HG03565 (cell line): Measurements from ENCODE around the gene KLF9.
A peak's percentile ranks its signal among the peaks of the same experiment; 100 is the strongest.

ENCODE experiments used
- ATAC-seq: cut with Tn5 transposase; IDR thresholded peaks from one replicate; pipeline ENCODE4 v1.9.1; 2021; ENCODE audit warnings: mild to moderate bottlenecking, moderate library complexity; ENCODE audit not compliant: unreplicated experiment

KLF9 gene

GRCh38 chr9:70413799-70414775 is at the start of gene KLF9:
TSS of gene KLF9 (minus strand) at chr9:70414657. CDS start at chr9:70413363, 1,294 bp downstream.
- peak; percentile 45 for ATAC-seq

- ATAC-seq = no peak
Observed at GRCh38 chr9:70463877-70464276, 49.4 kb upstream of the KLF9 start.

- ATAC-seq = no peak
Observed at GRCh38 chr9:70462300-70462699, 47.8 kb upstream of the KLF9 start.

DNA sequence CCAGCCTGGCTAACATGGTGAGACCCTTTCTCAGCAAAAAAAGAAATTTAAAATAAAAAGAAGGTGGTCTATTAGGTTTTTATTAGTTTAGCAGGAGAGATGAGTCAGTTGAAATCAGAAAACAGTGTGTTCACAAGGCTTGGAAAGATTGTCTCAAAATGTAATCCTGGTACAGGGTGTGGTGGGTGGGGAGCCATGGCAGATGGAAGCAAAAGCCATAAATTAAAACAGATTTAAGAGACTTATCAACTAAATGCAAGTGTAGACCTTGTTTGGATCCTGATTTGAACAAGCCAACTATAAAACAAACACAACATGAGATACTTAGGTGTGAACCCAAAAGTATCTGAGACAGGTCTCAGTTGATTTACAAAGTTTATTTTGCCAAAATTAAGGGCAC is 42.8 kb upstream of the KLF9 start:
- ATAC-seq = no peak

DNA sequence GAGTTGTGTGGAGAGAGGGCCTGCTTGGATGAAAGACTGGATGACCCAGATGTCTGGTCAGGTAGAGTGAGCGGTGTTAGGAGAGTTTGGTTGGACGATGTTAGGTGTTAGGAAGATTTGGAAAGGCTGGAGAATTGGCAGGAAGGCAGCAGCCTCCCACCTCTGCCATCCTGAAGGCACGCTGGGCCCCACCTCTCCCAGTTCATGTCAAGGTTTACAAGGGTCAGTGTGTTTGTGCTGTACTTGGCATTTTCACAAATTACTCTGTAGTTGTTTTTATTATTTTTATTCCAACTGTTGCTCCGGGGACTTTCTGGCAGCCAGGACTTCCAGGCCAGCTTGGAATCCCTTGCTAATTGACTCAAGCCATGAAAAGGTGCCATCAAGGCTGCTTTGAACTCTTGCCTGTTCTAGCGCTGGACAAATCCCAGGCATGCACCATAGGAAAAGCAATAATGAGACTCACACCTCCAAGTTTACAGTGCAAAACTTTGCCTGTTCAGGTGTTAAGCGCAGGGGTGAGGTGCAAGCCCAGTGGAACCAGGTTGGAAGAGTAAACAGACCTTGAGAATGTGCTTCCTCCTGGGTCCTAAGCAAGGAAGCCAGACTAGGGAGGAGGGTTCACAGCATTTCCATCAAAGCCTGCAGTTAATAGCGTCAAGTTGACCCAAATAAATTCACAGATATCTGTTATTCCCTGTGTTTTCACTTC is 41.7 kb upstream of the KLF9 start:
- ATAC-seq = no peak

DNA sequence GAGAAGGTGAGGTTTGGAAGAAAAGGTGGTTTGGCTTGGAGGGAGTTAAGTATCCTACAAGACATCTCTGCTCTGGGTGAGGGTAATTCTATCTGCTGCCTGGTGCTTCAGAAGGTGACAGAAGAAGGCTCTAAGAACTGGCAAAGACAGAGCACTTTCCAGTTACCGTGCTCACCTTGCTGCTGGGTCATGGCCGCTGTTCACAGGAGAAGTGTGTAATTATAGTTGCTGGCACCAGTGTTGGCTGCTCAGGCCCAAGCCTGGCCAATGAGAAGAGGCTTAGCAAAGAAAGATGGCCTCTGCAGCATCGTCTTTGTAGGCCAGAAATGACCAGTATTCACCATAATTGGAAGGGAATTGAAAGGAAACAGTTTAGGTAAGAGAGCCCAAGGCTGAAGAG is 37.9 kb upstream of the KLF9 start:
- no peak for ATAC-seq

DNA sequence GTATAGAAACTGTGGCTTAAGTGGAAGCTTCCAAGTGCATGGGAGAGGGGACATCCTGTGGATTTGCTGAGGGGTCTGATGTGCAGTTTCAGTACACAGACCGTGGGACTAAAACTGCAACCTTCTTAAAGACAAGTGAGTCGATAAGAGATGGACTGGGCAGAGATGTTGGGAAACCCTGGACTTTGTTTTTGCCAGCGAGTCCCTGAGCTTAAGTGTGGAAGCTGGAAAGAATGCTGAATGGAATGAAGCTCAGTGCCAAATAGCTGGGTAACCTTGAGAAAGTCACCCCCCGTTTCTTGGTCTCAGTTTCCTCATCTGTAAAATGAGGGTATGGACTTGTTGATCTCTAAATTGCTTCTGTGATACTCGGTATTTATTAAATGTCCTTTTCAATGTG is 37.3 kb upstream of the KLF9 start:
- no peak for ATAC-seq

GRCh38 chr9:70450738-70451137 is 36.3 kb upstream of the KLF9 start:
- ATAC-seq = no peak

- ATAC-seq = no peak
Observed at GRCh38 chr9:70449461-70449860, 35.0 kb upstream of the KLF9 start.

DNA sequence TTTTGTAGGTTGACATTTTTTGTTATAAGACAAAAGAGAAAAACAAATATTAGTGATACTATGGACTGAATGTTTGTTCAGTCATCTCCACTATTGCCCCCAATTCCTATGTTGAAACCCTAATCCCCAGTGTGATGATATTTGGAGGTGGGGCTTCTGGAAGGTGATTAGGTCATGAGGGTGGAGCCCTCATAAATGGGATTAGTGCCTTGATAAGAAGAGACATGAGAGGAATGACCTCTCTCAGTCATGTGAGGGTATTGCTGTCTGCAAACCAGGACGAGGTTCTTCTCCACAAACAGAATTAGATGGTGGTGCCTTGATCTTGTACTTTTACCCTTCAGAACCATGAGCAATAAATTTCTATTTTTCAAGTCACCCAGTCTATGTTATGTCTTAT is 34.5 kb upstream of the KLF9 start:
- no peak for ATAC-seq

GRCh38 chr9:70444904-70445303 is 30.4 kb upstream of the KLF9 start:
- ATAC-seq = no peak

DNA sequence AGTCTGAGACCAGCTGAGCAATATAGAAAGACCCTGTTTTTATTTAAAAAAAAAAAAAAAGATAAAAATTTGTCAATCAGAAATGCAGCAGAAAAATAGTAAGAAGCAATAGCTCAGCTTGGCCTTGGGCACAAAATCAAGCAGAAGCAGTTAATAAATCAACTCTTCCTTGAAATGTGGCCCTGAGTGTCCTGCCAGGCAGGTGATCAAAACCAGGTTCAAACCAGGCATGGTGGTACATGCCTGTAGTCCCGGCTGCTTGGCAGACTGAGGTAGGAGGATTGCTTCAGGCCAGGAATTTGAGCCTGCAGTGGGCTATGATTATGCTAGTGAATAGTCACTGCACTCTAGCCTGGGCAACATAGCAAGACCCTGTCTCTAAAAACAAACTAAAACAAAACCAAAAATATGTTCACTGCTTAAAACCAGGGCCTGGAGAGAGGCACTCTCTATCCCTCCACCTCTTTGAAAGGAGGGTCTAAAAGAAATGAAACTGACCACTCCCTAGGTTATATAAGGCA is 27.9 kb upstream of the KLF9 start:
- no peak for ATAC-seq

GRCh38 chr9:70441622-70442021 is 27.2 kb upstream of the KLF9 start:
- no peak for ATAC-seq

- no peak for ATAC-seq
Observed at GRCh38 chr9:70439991-70440706, 25.7 kb upstream of the KLF9 start.

DNA sequence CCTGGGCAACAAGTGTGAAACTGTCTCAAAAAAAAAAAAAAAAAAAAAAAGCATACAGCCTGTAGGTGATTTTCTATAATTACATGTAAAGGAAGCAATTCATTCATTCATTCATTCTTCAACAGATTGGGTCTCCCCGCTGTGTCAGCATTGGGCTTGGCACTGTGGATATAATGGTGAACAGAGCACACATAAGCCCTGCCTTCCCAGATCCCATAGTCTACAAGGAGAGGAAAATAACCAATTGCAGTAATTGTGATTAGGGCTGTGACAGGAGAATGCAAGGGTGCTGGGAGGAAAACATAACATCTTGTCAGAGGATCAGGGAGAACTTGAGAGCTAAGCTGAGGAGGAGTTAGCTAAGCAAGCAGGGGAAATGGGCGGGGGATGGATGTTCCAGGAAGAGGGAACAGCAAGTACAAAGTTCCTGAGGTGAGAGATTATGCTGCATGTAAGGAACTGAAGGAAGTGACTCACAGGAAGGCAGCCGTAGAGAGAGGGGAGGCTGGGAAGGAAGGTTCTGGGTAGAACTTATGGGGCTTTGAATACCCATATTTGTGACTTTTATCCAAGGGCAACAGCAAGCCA is 24.0 kb upstream of the KLF9 start:
- ATAC-seq = no peak

DNA sequence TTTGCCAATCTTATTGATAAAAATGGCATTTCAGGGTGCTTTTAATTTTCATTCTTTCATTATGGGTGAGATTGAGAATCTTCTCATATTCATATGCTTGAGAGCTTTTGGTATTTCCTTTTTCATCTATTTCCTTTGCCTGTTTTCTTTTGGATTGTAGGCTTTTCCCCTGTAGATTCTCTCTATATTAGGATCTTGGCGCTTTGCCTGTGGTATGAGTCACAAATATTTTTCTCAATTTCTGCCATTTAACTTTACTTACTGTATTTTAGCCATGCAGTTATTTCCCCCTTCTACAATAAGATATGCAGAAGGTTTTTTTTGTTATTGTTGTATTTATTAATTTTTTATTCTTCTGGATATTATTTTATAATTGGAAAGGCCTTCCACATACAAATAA is 21.5 kb upstream of the KLF9 start:
- ATAC-seq = no peak

DNA sequence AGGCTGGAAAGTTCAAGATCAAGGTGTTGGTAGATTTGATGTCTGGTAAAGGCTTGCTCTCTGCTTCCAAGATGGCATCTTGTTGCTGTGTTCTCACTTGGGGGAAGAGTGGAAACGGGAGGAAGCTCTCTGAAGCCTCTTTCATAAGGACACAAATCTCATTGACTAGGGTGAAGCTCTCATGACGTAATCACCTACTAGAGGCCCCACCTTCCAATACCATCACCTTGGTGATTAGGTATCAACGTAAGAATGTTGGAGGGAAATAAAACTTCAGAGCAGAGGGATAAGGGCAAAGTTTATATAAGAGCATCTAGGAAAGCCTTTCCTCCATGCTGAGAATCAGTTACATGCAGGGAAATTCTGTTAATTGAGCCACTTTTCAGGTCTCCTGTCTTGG is 15.4 kb upstream of the KLF9 start:
- no peak for ATAC-seq

DNA sequence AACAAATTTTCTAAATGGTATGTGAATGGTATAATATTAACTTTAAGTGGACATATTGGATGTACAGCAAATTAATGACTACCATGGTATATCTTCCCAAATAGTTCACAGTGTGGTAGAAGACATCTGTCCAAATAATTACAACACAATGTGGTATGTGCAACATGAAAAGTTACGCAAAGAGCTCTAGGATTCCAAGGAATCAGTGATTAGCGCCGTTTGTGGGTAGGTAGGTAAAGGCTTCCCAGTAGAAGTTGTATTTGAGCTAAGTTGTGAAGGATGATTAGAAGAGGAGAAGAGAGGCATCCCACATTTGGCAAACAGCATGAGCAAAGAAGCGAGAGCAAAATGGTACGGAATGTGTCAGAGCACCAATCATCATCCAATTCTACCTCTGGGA is 14.3 kb upstream of the KLF9 start:
- no peak for ATAC-seq

- no peak for ATAC-seq
Observed at GRCh38 chr9:70427161-70427945, 12.9 kb upstream of the KLF9 start.

DNA sequence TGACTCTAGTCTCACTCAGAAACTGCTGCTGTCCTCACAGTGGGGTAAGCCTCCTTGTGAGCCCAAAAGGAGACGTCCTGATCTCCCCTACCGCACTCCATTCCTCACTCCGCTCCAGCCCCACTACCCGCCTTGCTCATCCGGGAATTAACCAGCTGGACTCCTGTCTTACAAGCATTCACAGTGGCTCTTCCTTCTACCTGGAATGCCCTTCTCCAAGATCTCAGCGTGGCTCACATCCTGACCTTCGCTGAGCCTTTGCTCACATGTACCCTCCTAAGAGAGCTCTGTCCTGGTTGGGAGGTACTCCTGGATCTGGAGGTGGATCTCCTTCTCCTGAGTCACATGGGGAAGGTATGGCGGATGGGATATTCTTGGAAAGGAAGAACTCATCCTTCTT is 10.7 kb upstream of the KLF9 start:
- ATAC-seq = no peak
